SKM-1 treated with dmso at 0.1 percent for 144 hours (cell line): ENCODE data around the gene MYH6.
"Not testable (repeated sequence)": the region's sequence is repeated elsewhere in the genome, so short reads cannot be mapped to it uniquely, and the experiment has no call there.

Experiments
- DNase-seq: peaks from one replicate; lab custom pipeline; 2025; ENCODE audit not compliant: unreplicated experiment; lab: John Stamatoyannopoulos, UW

Gene MYH6

DNA sequence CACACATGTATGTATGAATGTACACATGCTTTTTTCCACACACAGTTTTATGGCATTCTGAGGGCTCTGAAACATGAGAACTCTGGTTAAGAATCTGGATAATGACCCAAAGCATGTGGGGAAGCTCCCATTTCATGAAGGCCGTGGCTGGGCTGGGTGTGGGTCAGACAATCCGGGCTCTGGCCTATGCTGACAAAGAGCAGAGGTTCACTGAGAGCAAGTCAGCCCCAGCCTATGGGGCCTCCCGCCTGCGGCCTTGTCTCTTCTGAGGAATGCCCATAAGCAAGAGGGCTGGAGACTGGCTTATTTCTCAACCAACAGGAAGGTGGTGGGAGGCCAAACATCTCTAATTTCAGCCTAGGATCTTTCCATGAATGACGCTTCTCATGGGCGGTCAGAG is 8.5 kb downstream of the MYH6 start:
- no peak for DNase-seq

GRCh38 chr14:23399136-23399535 is 8.9 kb downstream of the MYH6 start:
- DNase-seq, result no peak

- no peak for DNase-seq
Observed at GRCh38 chr14:23398348-23398747, 9.7 kb downstream of the MYH6 start.

DNA sequence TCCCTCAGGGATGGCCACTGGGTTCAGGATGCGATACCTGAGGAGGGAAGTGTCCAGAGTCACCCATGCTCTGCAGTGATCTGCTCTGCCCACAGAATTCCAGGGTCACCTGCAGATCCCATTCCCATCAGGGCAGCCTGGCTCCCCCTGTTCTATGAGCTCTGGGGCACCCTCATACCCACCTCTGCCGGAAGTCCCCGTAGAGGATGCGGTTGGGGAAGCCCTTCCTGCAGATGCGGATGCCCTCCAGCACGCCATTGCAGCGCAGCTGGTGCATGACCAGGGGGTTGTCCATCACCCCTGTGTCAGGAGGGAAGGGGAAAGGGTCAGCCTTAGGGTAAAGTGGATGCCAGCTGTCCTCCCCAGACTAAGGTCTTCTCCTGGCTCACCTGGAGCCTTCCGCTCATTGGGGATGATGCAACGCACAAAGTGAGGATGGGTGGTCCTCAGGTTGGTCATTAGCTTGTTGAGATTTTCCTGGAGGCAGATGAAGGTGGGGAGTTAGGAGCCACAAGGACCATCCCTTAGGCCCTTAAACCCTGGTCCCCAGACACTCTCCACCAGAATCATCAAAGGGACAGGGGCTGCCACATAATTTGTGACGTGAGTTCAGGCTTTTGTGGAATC is 11.2 kb downstream of the MYH6 start:
- no peak for DNase-seq

- DNase-seq, result no peak
Observed at GRCh38 chr14:23396126-23396525, 11.9 kb downstream of the MYH6 start.

DNA sequence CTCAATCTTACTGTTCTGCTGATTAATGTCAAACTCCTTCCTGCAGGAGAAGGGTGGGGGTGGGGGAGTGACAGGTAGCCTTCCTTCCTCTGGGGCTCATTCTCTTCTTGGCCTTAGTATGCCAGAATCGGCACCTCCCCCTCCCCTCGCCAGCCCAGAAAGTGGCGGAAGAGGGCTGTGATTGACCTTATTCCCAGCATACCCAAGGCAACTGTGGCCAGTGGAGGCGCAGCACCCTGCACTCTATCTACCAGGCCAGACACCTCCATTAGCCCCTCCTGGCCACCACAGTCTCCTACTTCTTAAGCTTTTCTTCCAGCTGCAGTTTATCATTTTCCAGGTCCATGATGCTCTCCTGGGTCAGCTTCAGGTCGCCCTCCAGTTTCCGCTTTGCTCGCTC is 15.5 kb downstream of the MYH6 start:
- no peak for DNase-seq

- not testable (repeated sequence) for DNase-seq
Observed at GRCh38 chr14:23389871-23390270, 18.2 kb downstream of the MYH6 start.

DNA sequence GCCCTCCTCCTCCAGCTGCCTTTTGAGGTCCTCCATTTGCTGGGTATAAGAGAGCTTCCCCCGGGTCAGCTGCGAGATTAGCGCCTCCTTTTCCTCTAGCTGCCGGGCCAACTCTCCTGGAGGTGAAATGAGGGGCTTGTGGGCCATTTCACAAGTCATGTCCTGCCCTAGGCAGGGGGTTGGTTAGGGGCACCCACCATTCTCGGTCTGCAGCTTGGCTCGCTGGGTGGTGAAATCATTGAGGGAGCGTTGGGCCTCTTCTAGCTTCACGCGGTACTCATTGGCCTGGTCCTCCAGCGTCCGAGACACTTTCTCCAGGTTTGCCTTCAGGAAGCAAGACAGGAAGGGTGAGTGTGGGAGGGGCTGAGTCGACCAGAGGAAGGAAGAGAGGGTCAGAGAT is 18.7 kb downstream of the MYH6 start:
- DNase-seq, result no peak

- no peak for DNase-seq
Observed at GRCh38 chr14:23388996-23389395, 19.1 kb downstream of the MYH6 start.

GRCh38 chr14:23387916-23388882 is 19.9 kb downstream of the MYH6 start:
- DNase-seq, result no peak

DNA sequence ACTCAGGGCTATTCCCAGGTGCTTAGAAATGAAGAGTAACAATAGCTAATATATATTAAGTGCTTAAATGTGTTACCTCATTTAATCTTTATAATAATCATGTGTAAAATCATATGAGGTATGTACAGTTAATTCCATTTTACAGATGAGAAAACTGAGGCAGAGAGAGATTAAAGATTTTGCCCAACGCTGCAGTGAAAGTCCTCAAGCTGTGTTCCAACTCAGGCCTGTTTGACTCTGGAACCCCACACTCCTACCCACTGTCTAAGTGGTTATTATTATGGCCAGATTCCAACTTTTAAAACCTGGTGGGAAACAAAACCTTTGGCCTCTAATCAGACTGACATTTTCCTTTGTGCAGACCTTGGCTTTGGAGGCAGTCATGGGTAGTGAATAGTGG is 21.1 kb downstream of the MYH6 start:
- DNase-seq, result no peak

DNA sequence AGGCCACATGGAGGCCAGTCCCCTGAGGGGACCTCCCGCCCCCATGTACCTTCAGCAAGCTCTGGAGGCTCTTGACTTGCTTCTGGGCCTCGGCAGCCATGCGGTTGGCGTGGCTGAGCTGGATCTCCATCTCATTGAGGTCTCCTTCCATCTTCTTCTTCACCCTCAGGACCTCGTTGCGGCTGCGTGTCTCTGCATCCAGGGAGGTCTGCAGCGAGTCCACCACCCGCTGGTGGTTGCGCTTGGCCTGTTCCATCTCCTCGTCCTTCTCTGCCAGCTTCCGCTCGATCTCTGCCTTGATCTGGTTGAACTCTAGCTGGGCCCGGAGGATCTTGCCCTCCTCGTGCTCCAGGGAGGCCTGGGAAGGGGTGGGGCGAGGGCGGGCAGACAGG is 21.8 kb downstream of the MYH6 start:
- not testable (repeated sequence) for DNase-seq

- no peak for DNase-seq
Observed at GRCh38 chr14:23385642-23386265, 22.3 kb downstream of the MYH6 start.

DNA sequence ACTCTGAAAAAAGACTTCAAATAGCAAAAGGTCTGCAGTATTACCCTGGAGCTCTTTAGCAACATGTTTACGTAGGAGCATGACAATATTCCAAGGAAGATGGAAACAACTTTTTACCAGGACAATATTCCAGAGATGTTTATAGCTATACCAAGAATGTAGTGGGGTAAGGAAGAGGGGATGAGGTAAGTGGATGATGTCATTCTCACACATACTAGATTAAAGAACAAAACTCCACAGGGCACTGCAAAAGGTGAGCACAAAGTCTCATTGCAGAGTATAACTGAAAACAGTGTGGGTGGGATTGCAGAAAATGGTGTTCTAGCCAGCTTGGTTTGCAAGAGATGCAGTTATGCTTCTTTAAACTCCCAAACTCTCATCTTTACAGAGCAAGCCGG is 22.8 kb downstream of the MYH6 start:
- DNase-seq, result no peak

- no peak for DNase-seq
Observed at GRCh38 chr14:23384364-23385080, 23.6 kb downstream of the MYH6 start.

- DNase-seq, result no peak
Observed at GRCh38 chr14:23382731-23383440, 25.2 kb downstream of the MYH6 start.

GRCh38 chr14:23382276-23382675 is 25.8 kb downstream of the MYH6 start:
- DNase-seq, result no peak

DNA sequence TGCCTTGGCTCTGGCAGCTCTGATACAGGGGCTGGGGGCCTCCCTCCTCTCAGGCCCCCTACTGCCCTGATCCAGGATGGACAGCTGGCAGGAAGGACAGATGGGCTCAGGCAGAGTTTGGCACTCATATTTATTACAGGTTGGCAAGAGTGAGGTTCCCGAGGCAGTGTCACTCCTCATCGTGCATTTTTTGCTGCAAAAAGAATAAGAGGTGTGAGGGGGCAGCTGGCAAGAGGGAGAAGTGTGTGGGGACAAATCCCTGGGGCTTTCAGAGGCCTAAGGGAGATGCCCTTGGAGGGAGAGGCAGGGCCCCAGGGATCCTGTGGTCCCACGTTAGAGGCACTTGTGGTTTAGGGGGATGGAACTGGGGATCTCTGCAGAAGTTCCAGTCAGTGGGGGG is 26.2 kb downstream of the MYH6 start:
- DNase-seq, result peak; percentile 100

- no peak for DNase-seq
Observed at GRCh38 chr14:23380976-23381375, 27.1 kb downstream of the MYH6 start.

- no peak for DNase-seq
Observed at GRCh38 chr14:23380197-23380914, 27.7 kb downstream of the MYH6 start.
